Measurements from ENCODE around the gene ADAMTS17. TPM values are rescaled to one million over a fixed set of nuclear protein-coding genes. Genes with fewer than 3 reads are reported as not detected.

The ADAMTS17 gene
- total and polyA plus RNA-seq, 9 of the 15 experiments (the other 6 are each of a cell fraction or from before 2014, with no cell fraction given), result 0.01 to 0.14 (median 0.07) TPM; not detected in 6

DNA sequence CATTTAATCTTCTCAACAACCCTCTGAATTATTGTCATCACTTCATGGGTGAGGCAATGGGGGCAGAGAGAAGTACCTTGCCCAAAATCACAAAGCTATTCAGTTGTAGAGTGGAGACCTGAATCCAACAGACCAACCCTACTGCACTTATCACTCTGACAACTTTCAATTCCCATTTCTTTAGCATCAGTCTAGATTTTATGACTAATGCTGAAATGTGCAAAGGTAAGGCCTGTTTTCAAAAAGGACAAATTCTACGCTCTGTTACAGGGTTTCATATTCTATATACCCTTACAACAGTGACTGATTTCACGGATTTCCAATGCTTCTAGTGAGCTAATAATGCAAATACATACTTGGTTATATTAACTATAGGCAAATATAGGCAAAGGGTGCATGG lies 286.0 kb downstream of the ADAMTS17 start (continued):
- TF ChIP-seq ZNF318 (IDR thresholded peaks at IDR 0.05; ENCODE audit: borderline replicate concordance in 1 of 2, low read depth in 1 of 2), result no peak
- TF ChIP-seq NRF1 (conservative IDR thresholded peaks at IDR 0.05 in 1 of 2, IDR thresholded peaks at IDR 0.05 in 1 of 2), result no peak
- TF ChIP-seq, protein P1, sequence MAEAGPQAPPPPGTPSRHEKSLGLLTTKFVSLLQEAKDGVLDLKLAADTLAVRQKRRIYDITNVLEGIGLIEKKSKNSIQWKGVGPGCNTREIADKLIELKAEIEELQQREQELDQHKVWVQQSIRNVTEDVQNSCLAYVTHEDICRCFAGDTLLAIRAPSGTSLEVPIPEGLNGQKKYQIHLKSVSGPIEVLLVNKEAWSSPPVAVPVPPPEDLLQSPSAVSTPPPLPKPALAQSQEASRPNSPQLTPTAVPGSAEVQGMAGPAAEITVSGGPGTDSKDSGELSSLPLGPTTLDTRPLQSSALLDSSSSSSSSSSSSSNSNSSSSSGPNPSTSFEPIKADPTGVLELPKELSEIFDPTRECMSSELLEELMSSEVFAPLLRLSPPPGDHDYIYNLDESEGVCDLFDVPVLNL (CRISPR knock-in tag; IDR thresholded peaks at IDR 0.05; ENCODE audit: low read depth), result no peak
- no peak for TF ChIP-seq CHD1 (IDR thresholded peaks at IDR 0.05; ENCODE audit: low read length)
- no peak for TF ChIP-seq ZKSCAN3 (CRISPR knock-in tag; IDR thresholded peaks at IDR 0.05)
- no peak for TF ChIP-seq CHD4 (IDR thresholded peaks at IDR 0.05; ENCODE audit: insufficient read depth, insufficient replicate concordance, low read depth, low read length, poor library complexity, severe bottlenecking)
- TF ChIP-seq EP400 (IDR thresholded peaks at IDR 0.05), result no peak
- TF ChIP-seq, protein P2, sequence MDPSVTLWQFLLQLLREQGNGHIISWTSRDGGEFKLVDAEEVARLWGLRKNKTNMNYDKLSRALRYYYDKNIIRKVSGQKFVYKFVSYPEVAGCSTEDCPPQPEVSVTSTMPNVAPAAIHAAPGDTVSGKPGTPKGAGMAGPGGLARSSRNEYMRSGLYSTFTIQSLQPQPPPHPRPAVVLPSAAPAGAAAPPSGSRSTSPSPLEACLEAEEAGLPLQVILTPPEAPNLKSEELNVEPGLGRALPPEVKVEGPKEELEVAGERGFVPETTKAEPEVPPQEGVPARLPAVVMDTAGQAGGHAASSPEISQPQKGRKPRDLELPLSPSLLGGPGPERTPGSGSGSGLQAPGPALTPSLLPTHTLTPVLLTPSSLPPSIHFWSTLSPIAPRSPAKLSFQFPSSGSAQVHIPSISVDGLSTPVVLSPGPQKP (CRISPR knock-in tag; IDR thresholded peaks at IDR 0.05), result no peak
- no peak for TF ChIP-seq ILK (tag; IDR thresholded peaks at IDR 0.05; ENCODE audit: borderline replicate concordance, low read depth)
- TF ChIP-seq MCM3 (IDR thresholded peaks at IDR 0.05), result no peak
- TF ChIP-seq, protein P3, sequence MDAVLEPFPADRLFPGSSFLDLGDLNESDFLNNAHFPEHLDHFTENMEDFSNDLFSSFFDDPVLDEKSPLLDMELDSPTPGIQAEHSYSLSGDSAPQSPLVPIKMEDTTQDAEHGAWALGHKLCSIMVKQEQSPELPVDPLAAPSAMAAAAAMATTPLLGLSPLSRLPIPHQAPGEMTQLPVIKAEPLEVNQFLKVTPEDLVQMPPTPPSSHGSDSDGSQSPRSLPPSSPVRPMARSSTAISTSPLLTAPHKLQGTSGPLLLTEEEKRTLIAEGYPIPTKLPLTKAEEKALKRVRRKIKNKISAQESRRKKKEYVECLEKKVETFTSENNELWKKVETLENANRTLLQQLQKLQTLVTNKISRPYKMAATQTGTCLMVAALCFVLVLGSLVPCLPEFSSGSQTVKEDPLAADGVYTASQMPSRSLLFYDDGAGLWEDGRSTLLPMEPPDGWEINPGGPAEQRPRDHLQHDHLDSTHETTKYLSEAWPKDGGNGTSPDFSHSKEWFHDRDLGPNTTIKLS (IDR thresholded peaks at IDR 0.05; ENCODE audit: borderline replicate concordance, low read depth), result no peak
- no peak for TF ChIP-seq POLR2H (tag; IDR thresholded peaks at IDR 0.05; ENCODE audit: low read depth)
